ENCODE results near the gene IFITM10. TPM values are rescaled to one million over a fixed set of nuclear protein-coding genes. Genes with fewer than 3 reads are reported as not detected.
"Not testable (repeated sequence)": the region's sequence is repeated elsewhere in the genome, so short reads cannot be mapped to it uniquely, and the experiment has no call there.

The IFITM10 gene
- total RNA-seq, 4 donors from 2014 or later, result 0.13 to 0.85 (median 0.31) TPM; not detected in 1

DNA sequence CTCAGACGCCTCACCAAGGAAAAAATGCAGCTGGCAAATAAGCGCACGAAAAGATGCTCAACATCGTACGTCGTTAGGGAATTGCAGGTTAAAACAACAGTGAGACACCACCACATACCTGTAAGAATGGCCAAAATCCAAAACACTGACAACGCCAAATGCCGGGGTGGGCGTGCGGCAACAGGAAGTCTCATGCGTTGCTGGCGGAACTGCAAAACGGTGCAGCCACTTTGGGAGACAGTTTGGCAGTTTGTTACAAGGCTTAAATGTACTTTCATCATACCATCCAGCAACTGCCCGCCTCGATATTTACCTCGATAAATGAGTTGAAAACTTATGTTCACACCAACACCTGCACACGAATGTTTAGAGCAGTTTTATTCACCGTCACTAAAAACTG, 20.9 kb upstream of the IFITM10 start:
- no peak overlapping the region for H3K27ac ChIP-seq
- peaks cover 0 to under 1% (median 0%) of the 10 kb centered on the region in 3 donors for H3K9me3 ChIP-seq
- peaks cover 0 to 14% (median 5%) of the 10 kb centered on the region in 3 donors for H3K4me1 ChIP-seq
- 79 to 85% methylated on average over 13 to 18 of the region's 18 CpGs for WGBS, 2 donors (ENCODE audit: low coverage in 1 of 2)
- H3K4me3 ChIP-seq, result no peak overlapping the region
- TF ChIP-seq, protein P1, sequence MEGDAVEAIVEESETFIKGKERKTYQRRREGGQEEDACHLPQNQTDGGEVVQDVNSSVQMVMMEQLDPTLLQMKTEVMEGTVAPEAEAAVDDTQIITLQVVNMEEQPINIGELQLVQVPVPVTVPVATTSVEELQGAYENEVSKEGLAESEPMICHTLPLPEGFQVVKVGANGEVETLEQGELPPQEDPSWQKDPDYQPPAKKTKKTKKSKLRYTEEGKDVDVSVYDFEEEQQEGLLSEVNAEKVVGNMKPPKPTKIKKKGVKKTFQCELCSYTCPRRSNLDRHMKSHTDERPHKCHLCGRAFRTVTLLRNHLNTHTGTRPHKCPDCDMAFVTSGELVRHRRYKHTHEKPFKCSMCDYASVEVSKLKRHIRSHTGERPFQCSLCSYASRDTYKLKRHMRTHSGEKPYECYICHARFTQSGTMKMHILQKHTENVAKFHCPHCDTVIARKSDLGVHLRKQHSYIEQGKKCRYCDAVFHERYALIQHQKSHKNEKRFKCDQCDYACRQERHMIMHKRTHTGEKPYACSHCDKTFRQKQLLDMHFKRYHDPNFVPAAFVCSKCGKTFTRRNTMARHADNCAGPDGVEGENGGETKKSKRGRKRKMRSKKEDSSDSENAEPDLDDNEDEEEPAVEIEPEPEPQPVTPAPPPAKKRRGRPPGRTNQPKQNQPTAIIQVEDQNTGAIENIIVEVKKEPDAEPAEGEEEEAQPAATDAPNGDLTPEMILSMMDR (IDR thresholded peaks at IDR 0.05), result no peak
- no peak for TF ChIP-seq EP300 (IDR thresholded peaks at IDR 0.05)
- TF ChIP-seq POLR2AphosphoS5 (IDR thresholded peaks at IDR 0.05), result no peak
- TF ChIP-seq POLR2A (IDR thresholded peaks at IDR 0.05), result no peak
- no peaks in the 10 kb centered on the region for H3K27me3 ChIP-seq
- no peaks in the 10 kb centered on the region for H3K36me3 ChIP-seq
- no peak for ATAC-seq

DNA sequence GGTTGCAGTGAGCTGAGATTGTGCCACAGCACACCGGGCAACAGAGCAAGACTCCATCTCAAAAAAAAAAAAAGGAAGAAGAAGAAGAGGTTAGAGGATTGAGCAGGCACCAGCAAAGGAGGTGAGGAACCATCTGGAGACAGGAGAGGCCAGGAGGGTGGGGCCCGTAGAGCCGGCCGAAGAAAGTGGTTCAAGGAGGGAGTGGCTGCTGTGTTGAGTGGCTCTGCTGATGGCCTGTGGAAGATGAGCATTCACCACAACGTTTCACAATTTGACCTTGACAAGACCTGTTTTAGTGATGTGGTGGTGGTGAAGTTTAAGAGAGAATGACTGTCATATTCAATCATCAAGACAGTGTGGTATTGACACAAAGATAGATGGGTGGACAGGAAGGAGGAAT, 20.1 kb upstream of the IFITM10 start:
- no peaks in the 10 kb centered on the region for H3K36me3 ChIP-seq
- H3K4me1 ChIP-seq, result peaks cover 0 to 14% (median 5%) of the 10 kb centered on the region in 3 donors
- H3K27ac ChIP-seq, result no peak overlapping the region
- no peak for ATAC-seq
- whole genome bisulfite sequencing, 2 donors (ENCODE audit: low coverage in 1 of 2), result 53 to 84% methylated on average over 4 to 5 of the region's 5 CpGs
- TF ChIP-seq POLR2A (IDR thresholded peaks at IDR 0.05), result no peak
- TF ChIP-seq EP300 (IDR thresholded peaks at IDR 0.05), result no peak
- TF ChIP-seq, protein P1 (IDR thresholded peaks at IDR 0.05), result no peak
- no peak for TF ChIP-seq POLR2AphosphoS5 (IDR thresholded peaks at IDR 0.05)
- no peaks in the 10 kb centered on the region for H3K9me3 ChIP-seq
- H3K27me3 ChIP-seq, result no peaks in the 10 kb centered on the region
- no peak overlapping the region for H3K4me3 ChIP-seq

DNA sequence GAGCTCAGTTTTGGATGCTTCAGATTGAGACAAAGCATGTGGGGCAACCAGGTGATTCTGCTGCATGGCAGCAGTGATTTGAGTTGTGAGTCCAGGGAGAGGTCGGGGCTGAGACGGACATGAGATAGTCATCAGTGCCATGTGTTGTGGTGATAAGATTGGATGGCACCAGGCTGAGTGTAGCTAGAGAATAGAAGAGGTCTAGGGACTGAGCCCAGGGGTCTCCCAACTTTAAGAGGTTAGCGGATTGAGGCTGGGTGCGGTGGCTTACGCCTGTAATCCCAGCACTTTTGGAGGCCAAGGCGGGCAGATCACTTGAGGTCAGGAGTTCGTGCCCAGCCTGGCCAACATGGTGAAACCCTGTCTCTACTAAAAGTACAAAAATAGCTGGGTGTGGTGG, 19.7 kb upstream of the IFITM10 start:
- TF ChIP-seq POLR2A (IDR thresholded peaks at IDR 0.05) (no peak), POLR2AphosphoS5 (IDR thresholded peaks at IDR 0.05) (no peak), EP300 (IDR thresholded peaks at IDR 0.05) (no peak)
- TF ChIP-seq, protein P1 (IDR thresholded peaks at IDR 0.05), result no peak
- no peaks in the 10 kb centered on the region for H3K9me3 ChIP-seq
- H3K27me3 ChIP-seq, result no peaks in the 10 kb centered on the region
- peaks cover 0 to 14% (median 5%) of the 10 kb centered on the region in 3 donors for H3K4me1 ChIP-seq
- no peaks in the 10 kb centered on the region for H3K36me3 ChIP-seq
- no peak for ATAC-seq
- 75 to 87% methylated on average over 2 to 7 of the region's 7 CpGs for WGBS, 2 donors (ENCODE audit: low coverage in 1 of 2)
- no peak overlapping the region for H3K27ac ChIP-seq
- H3K4me3 ChIP-seq, result no peak overlapping the region

DNA sequence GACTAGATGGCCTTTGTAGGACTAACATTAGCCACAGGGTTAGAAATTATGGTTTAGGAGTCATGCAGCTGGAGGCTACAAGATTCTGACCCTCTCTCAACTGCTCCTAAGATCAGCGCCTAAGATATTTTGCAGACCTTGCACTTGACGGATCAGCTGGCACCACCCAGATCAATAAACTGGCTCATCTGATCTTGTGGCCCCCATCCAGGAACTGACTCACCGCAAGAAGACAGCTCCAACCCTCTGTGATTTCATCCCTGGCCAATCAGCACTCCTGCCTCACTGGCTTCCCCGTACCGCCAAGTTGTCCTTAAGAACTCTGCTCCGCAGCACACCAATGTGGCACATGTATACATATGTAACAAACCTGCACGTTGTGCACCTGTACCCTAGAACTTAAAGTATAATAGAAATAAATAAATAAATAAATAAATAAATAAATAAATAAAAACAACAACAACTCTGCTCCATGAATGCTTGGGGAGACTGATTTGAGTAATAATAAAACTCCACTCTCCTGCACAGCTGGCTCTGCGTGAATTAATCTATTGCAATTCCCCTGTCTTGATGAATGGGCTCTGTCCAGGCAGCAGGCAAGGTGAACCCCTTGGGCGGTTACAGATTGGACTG, 19.0 kb upstream of the IFITM10 start:
- H3K36me3 ChIP-seq, H3K4me3 ChIP-seq, ATAC-seq, H3K27me3 ChIP-seq, H3K9me3 ChIP-seq, H3K27ac ChIP-seq: not testable (repeated sequence)
- WGBS, 2 donors (ENCODE audit: low coverage in 1 of 2), result 89 to 93% methylated on average over 2 to 6 of the region's 9 CpGs
- peaks cover 0 to 18% (median 6%) of the 10 kb centered on the region in 3 donors for H3K4me1 ChIP-seq

DNA sequence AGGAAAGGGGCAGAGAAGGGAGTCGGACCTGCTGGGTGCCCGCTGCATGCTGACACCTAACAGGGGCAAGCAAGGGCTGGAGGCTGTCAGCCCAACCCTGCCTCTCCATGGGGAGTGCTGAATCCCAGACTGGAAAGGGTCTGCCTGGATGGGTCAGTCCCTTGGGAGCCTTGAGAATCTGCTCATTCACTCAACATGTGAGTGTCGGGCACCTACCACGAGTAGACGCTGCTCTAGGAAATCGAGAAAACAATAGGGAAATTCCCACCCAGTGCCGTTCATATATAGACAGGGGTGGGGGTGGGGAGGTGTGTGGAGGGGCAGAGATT, 17.7 kb upstream of the IFITM10 start:
- Histone ChIP-seq H3K36me3 (no peaks in the 10 kb centered on the region), H3K4me3 (no peak overlapping the region), H3K27me3 (no peaks in the 10 kb centered on the region), H3K4me1 (peaks cover 0 to 24% (median 12%) of the 10 kb centered on the region in 3 donors), H3K9me3 (no peaks in the 10 kb centered on the region), H3K27ac (no peak overlapping the region)
- no peak for ATAC-seq
- WGBS, 2 donors (ENCODE audit: low coverage in 1 of 2), result 40 to 80% methylated on average over 1 of the region's 7 CpGs
- TF ChIP-seq POLR2AphosphoS5 (IDR thresholded peaks at IDR 0.05) (no peak), EP300 (IDR thresholded peaks at IDR 0.05) (no peak)
- TF ChIP-seq, protein P1 (IDR thresholded peaks at IDR 0.05), result no peak
